Measurements from ENCODE around the gene SURF4. TPM values are rescaled to one million over a fixed set of nuclear protein-coding genes. Genes with fewer than 3 reads are reported as not detected.

The SURF4 gene
- total and polyA plus RNA-seq, 2 donors = 52.0 to 87.3 TPM

DNA sequence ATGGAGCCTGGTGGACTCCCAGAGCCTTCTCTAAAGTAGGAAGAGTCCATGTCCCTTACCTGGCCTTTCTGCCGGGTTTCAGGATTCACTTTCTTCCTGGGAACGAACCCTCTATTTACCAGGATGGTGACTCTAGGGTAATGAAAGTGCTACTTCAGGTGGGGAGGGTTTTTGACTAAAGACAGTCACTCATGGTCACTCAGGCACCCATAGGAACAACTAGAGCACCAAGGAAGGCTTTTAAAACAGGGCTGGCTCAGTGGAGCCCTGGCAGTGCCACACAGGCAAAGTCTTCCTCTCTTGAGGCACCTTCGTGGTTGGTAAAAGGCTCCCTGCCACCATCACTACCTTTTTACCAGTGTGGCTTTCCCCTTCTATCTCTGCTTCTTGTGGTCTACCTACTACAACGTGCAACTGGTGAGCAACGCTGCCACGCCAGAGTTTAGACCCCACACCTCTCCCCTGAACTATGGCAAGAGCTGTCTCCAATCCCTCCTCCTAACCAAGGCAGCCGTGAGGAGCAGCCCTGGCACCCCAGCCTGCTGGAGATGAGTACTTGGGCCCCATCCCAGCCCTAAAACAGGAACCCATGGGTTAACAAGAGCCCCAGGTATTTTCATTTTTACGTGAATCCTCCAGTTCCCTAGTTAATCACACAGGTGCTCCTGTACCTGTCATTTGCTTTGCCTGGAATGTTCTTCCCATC, 23.1 kb downstream of the SURF4 start:
- H3K4me1 ChIP-seq (ENCODE audit: control insufficient read depth in 2 of 2, insufficient read depth in 2 of 2, low read length in 2 of 2) = peaks cover 17 to 35% of the 10 kb centered on the region in 2 donors
- no peaks in the 10 kb centered on the region for H3K27me3 ChIP-seq (ENCODE audit: control insufficient read depth in 2 of 2, insufficient read depth in 1 of 2, low read length in 1 of 2)
- WGBS = 90% methylated on average over 8 of the region's 8 CpGs

DNA sequence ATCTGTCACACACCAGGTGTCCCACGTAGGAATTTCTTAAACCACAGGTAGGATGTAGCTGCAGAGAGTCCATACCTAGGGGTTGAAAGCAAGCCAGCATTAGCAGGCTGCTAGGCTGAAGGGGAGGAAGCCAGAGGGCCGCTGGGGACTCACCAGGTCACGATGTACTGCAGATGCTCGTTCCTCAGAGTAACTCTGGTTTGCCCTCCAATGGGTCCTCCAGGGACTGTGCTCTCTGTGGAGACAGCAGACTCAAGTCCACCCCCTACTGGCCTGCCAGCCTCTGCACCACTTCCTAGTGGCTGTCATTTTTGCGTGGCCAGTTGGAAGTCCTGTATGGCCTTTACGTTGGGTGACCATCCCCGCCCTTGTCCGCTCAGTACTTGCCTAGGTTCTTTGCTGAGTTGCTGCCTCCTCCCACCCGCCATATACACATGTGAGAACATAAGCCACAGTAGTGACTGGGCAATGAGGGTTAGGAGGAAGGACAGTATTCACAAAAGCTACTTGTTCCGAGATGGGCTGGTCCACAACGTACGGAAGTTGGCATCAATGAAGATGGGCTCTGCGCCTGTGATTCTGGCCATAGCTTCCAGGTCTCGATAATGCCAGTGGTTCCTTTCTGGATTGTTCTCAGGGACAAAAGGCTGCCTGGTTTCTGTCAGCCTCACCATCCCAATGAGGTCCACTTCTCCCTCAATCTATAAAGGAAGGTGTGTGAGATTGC, 23.8 kb downstream of the SURF4 start:
- DNase-seq (ENCODE audit: low read depth in 6 of 9, low spot score in 9 of 9) = no peak
- Histone ChIP-seq H3K9me3 (ENCODE audit: control insufficient read depth in 2 of 2, insufficient read depth in 1 of 2, low read length in 1 of 2) (no peaks in the 10 kb centered on the region), H3K36me3 (ENCODE audit: control insufficient read depth in 2 of 2, insufficient read depth in 2 of 2, low read length in 1 of 2) (peaks cover 51 to 54% of the 10 kb centered on the region in 2 donors), H3K4me1 (ENCODE audit: control insufficient read depth in 2 of 2, insufficient read depth in 2 of 2, low read length in 2 of 2) (peaks cover 18 to 29% of the 10 kb centered on the region in 2 donors), H3K27ac (ENCODE audit: low read depth in 1 of 2, low read length in 1 of 2) (no peak overlapping the region), H3K27me3 (ENCODE audit: control insufficient read depth in 2 of 2, insufficient read depth in 1 of 2, low read length in 1 of 2) (no peaks in the 10 kb centered on the region), H3K4me3 (ENCODE audit: low read length in 2 of 2) (no peak overlapping the region)
- 91% methylated on average over 14 of the region's 14 CpGs for WGBS

More for the DNA sequence above, 23.1 kb downstream of the SURF4 start:
- Histone ChIP-seq H3K4me3 (ENCODE audit: low read length in 2 of 2) (no peak overlapping the region), H3K27ac (ENCODE audit: low read depth in 1 of 2, low read length in 1 of 2) (no peak overlapping the region), H3K9me3 (ENCODE audit: control insufficient read depth in 2 of 2, insufficient read depth in 1 of 2, low read length in 1 of 2) (no peaks in the 10 kb centered on the region), H3K36me3 (ENCODE audit: control insufficient read depth in 2 of 2, insufficient read depth in 2 of 2, low read length in 1 of 2) (peaks cover 51 to 54% of the 10 kb centered on the region in 2 donors)
- DNase-seq (ENCODE audit: low read depth in 6 of 9, low spot score in 9 of 9) = no peak

DNA sequence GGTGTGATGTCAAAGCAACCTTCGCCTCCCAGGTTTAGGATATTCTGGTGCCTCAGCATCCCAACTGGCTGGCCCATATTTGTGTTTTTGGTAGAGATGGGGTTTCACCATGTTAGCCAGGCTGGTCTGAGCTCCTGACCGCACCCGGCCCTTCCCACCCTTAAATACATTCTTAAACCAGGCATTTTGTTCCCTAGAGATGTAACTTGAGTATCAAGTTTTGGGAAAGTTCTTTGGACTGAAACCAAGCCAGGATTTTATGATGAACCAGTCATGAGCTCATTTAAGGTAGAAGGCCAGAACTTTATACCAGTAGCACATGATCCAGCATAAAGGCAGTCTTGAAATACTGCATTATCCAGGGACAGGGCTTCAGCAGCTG, 24.3 kb downstream of the SURF4 start:
- WGBS = 94% methylated on average over 3 of the region's 3 CpGs
- peaks cover 18 to 30% of the 10 kb centered on the region in 2 donors for H3K4me1 ChIP-seq (ENCODE audit: control insufficient read depth in 2 of 2, insufficient read depth in 2 of 2, low read length in 2 of 2)
- peaks cover 51 to 54% of the 10 kb centered on the region in 2 donors for H3K36me3 ChIP-seq (ENCODE audit: control insufficient read depth in 2 of 2, insufficient read depth in 2 of 2, low read length in 1 of 2)
- no peak for DNase-seq (ENCODE audit: low read depth in 6 of 9, low spot score in 9 of 9)
- H3K27me3 ChIP-seq (ENCODE audit: control insufficient read depth in 2 of 2, insufficient read depth in 1 of 2, low read length in 1 of 2) = no peaks in the 10 kb centered on the region
- no peak overlapping the region for H3K4me3 ChIP-seq (ENCODE audit: low read length in 2 of 2)
- no peak overlapping the region for H3K27ac ChIP-seq (ENCODE audit: low read depth in 1 of 2, low read length in 1 of 2)
- H3K9me3 ChIP-seq (ENCODE audit: control insufficient read depth in 2 of 2, insufficient read depth in 1 of 2, low read length in 1 of 2) = no peaks in the 10 kb centered on the region

DNA sequence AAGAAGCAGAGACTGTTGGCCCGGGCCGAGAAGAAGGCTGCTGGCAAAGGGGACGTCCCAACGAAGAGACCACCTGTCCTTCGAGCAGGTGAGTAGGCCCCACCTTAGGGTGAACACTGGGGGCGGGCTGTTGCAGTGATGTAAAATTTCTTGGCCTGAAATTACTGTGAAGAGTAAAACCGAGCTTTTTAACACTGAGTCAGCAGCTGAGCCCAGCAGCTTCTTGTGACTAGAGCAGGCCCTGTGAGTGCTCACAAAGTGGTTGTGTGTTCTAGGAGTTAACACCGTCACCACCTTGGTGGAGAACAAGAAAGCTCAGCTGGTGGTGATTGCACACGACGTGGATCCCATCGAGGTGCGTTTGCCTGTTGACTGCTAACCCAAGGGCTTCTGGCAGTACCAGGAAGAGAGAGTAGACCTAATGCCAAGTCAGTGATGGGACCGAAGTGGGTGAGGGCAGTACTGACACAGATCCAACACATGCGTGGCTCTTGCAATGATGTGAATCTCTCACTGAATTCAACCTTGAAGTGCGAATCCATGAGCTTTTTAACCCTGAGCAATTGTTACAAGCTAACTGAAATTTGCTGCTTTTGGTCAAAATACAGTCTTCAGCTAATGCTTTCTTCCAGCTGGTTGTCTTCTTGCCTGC, 25.8 kb downstream of the SURF4 start:
- no peaks in the 10 kb centered on the region for H3K9me3 ChIP-seq (ENCODE audit: control insufficient read depth in 2 of 2, insufficient read depth in 1 of 2, low read length in 1 of 2)
- no peaks in the 10 kb centered on the region for H3K27me3 ChIP-seq (ENCODE audit: control insufficient read depth in 2 of 2, insufficient read depth in 1 of 2, low read length in 1 of 2)
- no peak overlapping the region for H3K4me3 ChIP-seq (ENCODE audit: low read length in 2 of 2)
- no peak for DNase-seq (ENCODE audit: low read depth in 6 of 9, low spot score in 9 of 9)
- peaks cover 61 to 63% of the 10 kb centered on the region in 2 donors for H3K36me3 ChIP-seq (ENCODE audit: control insufficient read depth in 2 of 2, insufficient read depth in 2 of 2, low read length in 1 of 2)
- H3K4me1 ChIP-seq (ENCODE audit: control insufficient read depth in 2 of 2, insufficient read depth in 2 of 2, low read length in 2 of 2) = peaks cover 14 to 27% of the 10 kb centered on the region in 2 donors
- 95% methylated on average over 15 of the region's 15 CpGs for WGBS
- H3K27ac ChIP-seq (ENCODE audit: low read depth in 1 of 2, low read length in 1 of 2) = no peak overlapping the region

DNA sequence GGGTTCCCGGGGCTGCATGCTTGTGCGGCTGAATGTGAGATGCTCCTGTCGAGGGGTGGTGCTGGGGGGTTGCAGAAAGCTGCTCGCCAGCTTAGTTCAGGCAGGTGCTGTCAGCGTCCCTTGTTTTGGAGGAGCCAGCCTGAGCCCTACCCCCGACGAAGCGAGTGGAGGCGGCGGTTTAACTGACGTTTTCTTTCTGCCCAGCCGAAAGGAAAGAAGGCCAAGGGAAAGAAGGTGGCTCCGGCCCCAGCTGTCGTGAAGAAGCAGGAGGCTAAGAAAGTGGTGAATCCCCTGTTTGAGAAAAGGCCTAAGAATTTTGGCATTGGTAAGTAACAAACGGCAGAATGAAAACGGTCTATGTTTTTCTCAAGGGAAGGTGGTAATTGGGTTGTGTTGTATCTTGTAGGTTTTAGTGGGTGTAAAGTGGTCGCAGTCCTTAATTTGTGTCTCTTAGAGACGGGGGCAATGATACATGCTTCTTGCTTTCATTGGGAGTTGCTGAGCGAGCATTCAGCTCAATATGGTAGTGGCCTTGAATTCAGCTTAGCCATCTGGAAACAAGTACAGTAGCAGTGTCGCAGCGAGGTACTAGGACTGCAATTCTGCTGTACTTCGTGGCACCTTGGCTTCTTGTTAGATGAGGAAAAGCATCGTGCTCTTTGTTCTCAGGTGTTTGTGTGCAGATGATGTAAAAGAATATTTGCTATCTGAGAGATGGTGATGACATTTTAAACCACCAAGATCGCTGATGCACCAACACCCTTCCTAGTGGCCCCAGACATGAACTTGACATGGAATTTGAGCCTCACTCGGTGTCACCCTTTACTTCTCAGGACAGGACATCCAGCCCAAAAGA, 26.9 kb downstream of the SURF4 start:
- peak overlapping the region; percentile 81 to 94 for H3K27ac ChIP-seq (ENCODE audit: low read depth in 1 of 2, low read length in 1 of 2)
- H3K4me3 ChIP-seq (ENCODE audit: low read length in 2 of 2) = peak overlapping the region; percentile 69 to 75
- no peaks in the 10 kb centered on the region for H3K27me3 ChIP-seq (ENCODE audit: control insufficient read depth in 2 of 2, insufficient read depth in 1 of 2, low read length in 1 of 2)
- peaks cover 14 to 24% of the 10 kb centered on the region in 2 donors for H3K4me1 ChIP-seq (ENCODE audit: control insufficient read depth in 2 of 2, insufficient read depth in 2 of 2, low read length in 2 of 2)
- H3K9me3 ChIP-seq (ENCODE audit: control insufficient read depth in 2 of 2, insufficient read depth in 1 of 2, low read length in 1 of 2) = no peaks in the 10 kb centered on the region
- 26% methylated on average over 25 of the region's 25 CpGs for WGBS
- peak in 1 of 9 donors; percentile 27 for DNase-seq (ENCODE audit: low read depth in 6 of 9, low spot score in 9 of 9)
- peaks cover 67 to 68% of the 10 kb centered on the region in 2 donors for H3K36me3 ChIP-seq (ENCODE audit: control insufficient read depth in 2 of 2, insufficient read depth in 2 of 2, low read length in 1 of 2)

DNA sequence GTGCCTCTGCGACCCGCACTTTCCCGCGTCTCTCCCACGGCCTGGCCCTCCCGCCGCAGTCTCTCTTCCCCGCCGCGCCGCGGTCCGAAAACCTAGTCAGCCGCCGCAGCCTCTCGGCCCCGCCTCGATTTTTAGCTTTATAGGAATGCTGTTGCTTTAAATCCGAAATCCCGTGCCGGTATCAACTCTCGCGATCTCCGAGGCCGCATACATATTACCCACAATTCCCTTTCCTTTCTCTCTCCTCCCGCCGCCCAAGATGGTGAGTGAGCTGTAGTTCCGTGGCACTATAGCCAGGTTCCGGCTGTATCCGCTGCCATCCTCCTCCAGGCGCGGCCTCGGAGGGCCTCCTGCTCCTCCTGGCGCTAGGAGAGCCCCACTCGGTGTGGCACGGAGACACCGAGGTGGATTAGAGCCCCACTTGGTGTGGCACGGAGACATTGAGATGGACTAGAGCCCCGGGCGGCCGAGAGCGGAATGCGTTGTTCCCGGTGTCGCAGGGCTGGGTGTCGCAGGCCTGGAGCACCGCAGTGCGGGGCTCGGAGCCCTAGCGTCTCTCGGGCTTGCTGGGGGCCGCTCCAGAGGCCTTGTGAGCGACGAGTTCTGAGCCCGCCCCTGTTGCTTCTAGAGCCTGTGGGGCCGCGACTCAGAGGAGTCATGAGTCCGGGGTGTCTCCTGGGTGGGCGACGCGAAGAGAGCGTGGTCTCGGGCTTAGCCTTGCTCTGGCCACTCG, 27.7 kb downstream of the SURF4 start, which contains the start of the genes MED22 and RPL7A:
Gene MED22 (minus strand): TSS at position 147 of the 733 bp plus-strand sequence. CDS start 1,469 bp downstream, outside the sequence.
Gene RPL7A (plus strand): TSS at position 234 of the 733 bp plus-strand sequence. CDS start 26 bp downstream, at position 260.
- peaks cover 14 to 24% of the 10 kb centered on the region in 2 donors for H3K4me1 ChIP-seq (ENCODE audit: control insufficient read depth in 2 of 2, insufficient read depth in 2 of 2, low read length in 2 of 2)
- peak within 1 kb of the TSS; percentile 81 to 94 for H3K27ac ChIP-seq (ENCODE audit: low read depth in 1 of 2, low read length in 1 of 2)
- under 1% methylated on average over 64 of the region's 64 CpGs for WGBS
- H3K27me3 ChIP-seq (ENCODE audit: control insufficient read depth in 2 of 2, insufficient read depth in 1 of 2, low read length in 1 of 2) = no peaks in the 10 kb centered on the region
- no peaks in the 10 kb centered on the region for H3K9me3 ChIP-seq (ENCODE audit: control insufficient read depth in 2 of 2, insufficient read depth in 1 of 2, low read length in 1 of 2)
- peak within 1 kb of the TSS; percentile 69 to 75 for H3K4me3 ChIP-seq (ENCODE audit: low read length in 2 of 2)
- peak; percentile 90 to 99 (median 96) for DNase-seq (ENCODE audit: low read depth in 6 of 9, low spot score in 9 of 9)
- peaks cover 66 to 71% of the 10 kb centered on the region in 2 donors for H3K36me3 ChIP-seq (ENCODE audit: control insufficient read depth in 2 of 2, insufficient read depth in 2 of 2, low read length in 1 of 2)

DNA sequence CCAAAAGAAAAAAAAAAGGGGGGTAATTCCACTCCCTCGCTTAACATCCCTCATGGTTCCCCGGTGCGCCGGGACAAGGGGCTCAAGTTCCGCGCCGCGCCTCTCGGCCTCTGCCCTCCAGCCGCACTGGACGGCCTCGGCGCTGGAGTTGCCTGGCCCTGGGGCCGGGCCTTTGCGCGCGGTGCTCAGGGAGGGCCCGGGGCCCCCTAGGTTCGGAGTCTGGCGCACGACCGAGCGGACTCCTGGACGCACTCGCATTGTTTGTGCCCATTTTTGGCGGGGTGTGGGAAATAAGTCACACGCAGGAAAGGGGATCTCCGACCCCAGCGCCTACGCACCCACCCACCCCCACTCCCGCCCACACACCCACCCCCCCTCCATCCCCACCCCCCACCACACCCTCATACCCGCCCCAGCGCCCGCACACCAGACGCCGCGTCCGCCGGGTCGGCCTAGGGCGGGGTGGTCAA, 28.3 kb downstream of the SURF4 start:
- DNase-seq (ENCODE audit: low read depth in 6 of 9, low spot score in 9 of 9) = peak in 4 of 9 donors; percentile 21 to 65 (median 30)
- no peaks in the 10 kb centered on the region for H3K27me3 ChIP-seq (ENCODE audit: control insufficient read depth in 2 of 2, insufficient read depth in 1 of 2, low read length in 1 of 2)
- peak overlapping the region; percentile 69 to 75 for H3K4me3 ChIP-seq (ENCODE audit: low read length in 2 of 2)
- under 1% methylated on average over 41 of the region's 41 CpGs for WGBS
- H3K36me3 ChIP-seq (ENCODE audit: control insufficient read depth in 2 of 2, insufficient read depth in 2 of 2, low read length in 1 of 2) = peaks cover 66 to 71% of the 10 kb centered on the region in 2 donors
- no peaks in the 10 kb centered on the region for H3K9me3 ChIP-seq (ENCODE audit: control insufficient read depth in 2 of 2, insufficient read depth in 1 of 2, low read length in 1 of 2)
- H3K27ac ChIP-seq (ENCODE audit: low read depth in 1 of 2, low read length in 1 of 2) = peak overlapping the region in 1 of 2 donors; percentile 80
- peaks cover 14 to 24% of the 10 kb centered on the region in 2 donors for H3K4me1 ChIP-seq (ENCODE audit: control insufficient read depth in 2 of 2, insufficient read depth in 2 of 2, low read length in 2 of 2)

All from thymus (tissue), 11 donors.